ENCODE measurements around the gene MFAP3. TPM values are rescaled to one million over a fixed set of nuclear protein-coding genes. Genes with fewer than 3 reads are reported as not detected.

The MFAP3 gene
- total and polyA plus RNA-seq, 2 donors (not counting 3 experiments of a cell fraction or from before 2014, with no cell fraction given): 19.5 to 35.3 TPM

- intact Hi-C loops (cut with micrococcal nuclease) (no loop called here), dilution Hi-C loops (cut with MboI; ENCODE audit: extremely low pct_ligation_motif_present, low sequenced_read_pairs) (no loop called here)
- Histone ChIP-seq H3K9me3 (replicated peaks; ENCODE audit: control insufficient read depth, insufficient read depth, low read length) (no peaks in the 10 kb centered on the region), H3K27ac (ENCODE audit: insufficient read depth, low read depth, low read length) (no peak overlapping the region), H2AFZ (ENCODE audit: low read depth, low read length) (no peak overlapping the region), H3K36me3 (ENCODE audit: control insufficient read depth in 2 of 2, extremely low read depth in 1 of 2, insufficient read depth in 2 of 2, low read length in 2 of 2) (no peaks in the 10 kb centered on the region), H3K9ac (replicated peaks; ENCODE audit: extremely low read depth, insufficient read depth, low read length) (no peak overlapping the region), H3K27me3 (ENCODE audit: control insufficient read depth in 2 of 2, insufficient read depth in 2 of 2, low read length in 2 of 2) (peaks cover 4 to 7% of the 10 kb centered on the region in 2 experiments), H3K79me2 (ENCODE audit: control insufficient read depth, insufficient read depth, low read length) (no peaks in the 10 kb centered on the region), H4K20me1 (replicated peaks; ENCODE audit: control insufficient read depth, extremely low read depth, insufficient read depth, low read length) (no peaks in the 10 kb centered on the region), H3K4me3 (replicated peaks in 1 of 3; ENCODE audit: insufficient read depth in 1 of 3, low read depth in 1 of 3, low read length in 3 of 3) (no peak overlapping the region), H3K4me2 (ENCODE audit: insufficient read depth, low read length) (no peak overlapping the region), H3K9me1 (replicated peaks; ENCODE audit: control insufficient read depth, extremely low read depth, insufficient read depth, low read length) (no peaks in the 10 kb centered on the region), H3K4me1 (ENCODE audit: control insufficient read depth, extremely low read depth, insufficient read depth, low read length) (no peaks in the 10 kb centered on the region)
- ChIA-PET CTCF (interaction anchor here (1.5 kb wide), 1 partner anchor 10 kb away, joined by 4 read pairs; no protein-coding TSS in a partner anchor), POLR2A (no interaction called here)
- TF ChIP-seq JUN (IDR thresholded peaks at IDR 0.05; ENCODE audit: borderline replicate concordance, insufficient read depth, insufficient read length, low read depth): no peak
- no peak for TF ChIP-seq GATA2 (IDR thresholded peaks at IDR 0.05; ENCODE audit: insufficient read depth, insufficient read length, low read depth, low read length)
- TF ChIP-seq FOS (IDR thresholded peaks at IDR 0.05; ENCODE audit: borderline replicate concordance, insufficient read depth, low read length): no peak
- no peak for TF ChIP-seq MYC (IDR thresholded peaks at IDR 0.05; ENCODE audit: low read depth, low read length)
- TF ChIP-seq POLR2AphosphoS5 (IDR thresholded peaks at IDR 0.05; ENCODE audit: insufficient read depth, low read depth, low read length): no peak
- TF ChIP-seq EZH2 (IDR thresholded peaks at IDR 0.05; ENCODE audit: borderline replicate concordance, low read depth, low read length, severe bottlenecking): no peak
- TF ChIP-seq CTCF (IDR thresholded peaks at IDR 0.05; ENCODE audit: extremely low read depth in 1 of 2, insufficient read depth in 1 of 2, low read depth in 1 of 2, low read length in 2 of 2): no peak
- no peak for TF ChIP-seq POLR2A (IDR thresholded peaks at IDR 0.05; ENCODE audit: low read depth, low read length)
- no peak for TF ChIP-seq MAX (IDR thresholded peaks at IDR 0.05; ENCODE audit: insufficient read depth, insufficient read length)
- no TSS peak for BruUV-seq (replicated peaks)
- no peak for DNase-seq (ENCODE audit: low read depth, low spot score)
- no peak for FAIRE-seq
These were observed 58.3 kb downstream of the MFAP3 start for GRCh38 chr5:154097031-154097430.
